Neural cell (in vitro differentiated cells): ENCODE data around the gene IGFL4. TPM values are rescaled to one million over a fixed set of nuclear protein-coding genes. Genes with fewer than 3 reads are reported as not detected.

Source experiments
- H2AFZ ChIP-seq: fragments of 200-600, 300-800 bp; sonication (generic), shearing (Covaris generic); 2 replicates; pipeline ENCODE4 v1.6.0; 2014; ENCODE audit warnings: low read depth, mild to moderate bottlenecking, antibody characterized with exemption, low read length, moderate library complexity
- H3F3A ChIP-seq: fragments of 200-600 bp; shearing (Covaris generic); 2 replicates; pipeline ENCODE4 v1.6.1; 2016; ENCODE audit warnings: mild to moderate bottlenecking, moderate library complexity, mixed read lengths, antibody characterized with exemption, low read length; ENCODE audit not compliant: insufficient read depth, poor library complexity, severe bottlenecking
- H3K27ac ChIP-seq: fragments of 200-600, 300-800 bp; sonication (generic), shearing (Covaris generic); 2 replicates; pipeline ENCODE4 v1.5.1; 2014; ENCODE audit warnings: mild to moderate bottlenecking, low read length, moderate library complexity
- H3K27me3 ChIP-seq: fragments of 300-800, 200-600 bp; sonication (generic), shearing (Covaris generic); 2 replicates; pipeline ENCODE4 v1.6.0; 2014; ENCODE audit warnings: mild to moderate bottlenecking, low read depth, low read length, moderate library complexity; ENCODE audit not compliant: insufficient read depth
- H3K36me3 ChIP-seq: fragments of 300-800, 200-600 bp; sonication (generic), shearing (Covaris generic); 2 replicates; pipeline ENCODE4 v1.5.1; 2014; ENCODE audit warnings: mild to moderate bottlenecking, antibody characterized with exemption, low read length, moderate library complexity; ENCODE audit not compliant: insufficient read depth
- H3K4me2 ChIP-seq: fragments of 300-800, 200-600 bp; sonication (generic), shearing (Covaris generic); 2 replicates; pipeline ENCODE4 v1.6.0; 2014; ENCODE audit warnings: mild to moderate bottlenecking, low read length
- H3K4me3 ChIP-seq: fragments of 300-800, 200-600 bp; sonication (generic), shearing (Covaris generic); 2 replicates; pipeline ENCODE4 v1.5.1; 2014; ENCODE audit warnings: mild to moderate bottlenecking, low read length, moderate library complexity
- H3K79me2 ChIP-seq: fragments of 200-600 bp; shearing (Covaris generic); replicated peaks from 2 replicates; pipeline ENCODE4 v1.6.0; 2014; ENCODE audit warnings: mild to moderate bottlenecking, low read length, moderate library complexity; ENCODE audit not compliant: insufficient read depth
- H3K9ac ChIP-seq: fragments of 300-800, 200-600 bp; sonication (generic), shearing (Covaris generic); 2 replicates; pipeline ENCODE4 v1.6.1; 2016; ENCODE audit warnings: mild to moderate bottlenecking, low read length, mixed read lengths
- H3K9me2 ChIP-seq: fragments of 200-600 bp; shearing (Covaris generic); 2 replicates; pipeline ENCODE4 v1.6.1; 2016; ENCODE audit warnings: mild to moderate bottlenecking, low read length, mixed read lengths; ENCODE audit not compliant: insufficient read depth
- H3K9me3 ChIP-seq: fragments of 200-600, 300-800 bp; sonication (generic), shearing (Covaris generic); 2 replicates; pipeline ENCODE4 v1.6.1; 2016; ENCODE audit warnings: mild to moderate bottlenecking, mixed run types, low read length, moderate library complexity, mixed read lengths
- H4K20me1 ChIP-seq: fragments of 200-600 bp; shearing (Covaris generic); 2 replicates; pipeline ENCODE4 v1.6.1; 2016; ENCODE audit warnings: mild to moderate bottlenecking, mixed run types; ENCODE audit not compliant: insufficient read depth
- CTCF ChIP-seq: fragments of 450-650 bp; IDR thresholded peaks from 2 replicates; pipeline ENCODE4 v1.5.1; 2014; ENCODE audit warnings: antibody characterized with exemption, mild to moderate bottlenecking, moderate library complexity; ENCODE audit not compliant: poor library complexity, severe bottlenecking
- EP300 ChIP-seq: fragments of 450-650 bp; conservative IDR thresholded peaks from 2 replicates; pipeline ENCODE4 v1.6.1; 2014; ENCODE audit warnings: antibody characterized with exemption, mild to moderate bottlenecking, moderate library complexity; ENCODE audit not compliant: poor library complexity, severe bottlenecking
- EZH2 ChIP-seq: fragments of 200-600, 300-800 bp; shearing (Covaris generic), sonication (generic); IDR thresholded peaks from 2 replicates; pipeline ENCODE4 v1.6.1; 2014; ENCODE audit warnings: antibody characterized with exemption, low read length, borderline replicate concordance, mild to moderate bottlenecking; ENCODE audit not compliant: insufficient read depth, poor library complexity, severe bottlenecking
- MXI1 ChIP-seq: fragments of 450-650 bp; conservative IDR thresholded peaks from 2 replicates; pipeline ENCODE4 v1.6.1; 2014; ENCODE audit warnings: antibody characterized with exemption, mild to moderate bottlenecking; ENCODE audit not compliant: poor library complexity, severe bottlenecking
- POLR2AphosphoS5 ChIP-seq: IDR thresholded peaks from 2 replicates; pipeline ENCODE4 v1.6.1; 2012
- RAD21 ChIP-seq: fragments of 450-650 bp; conservative IDR thresholded peaks from 2 replicates; pipeline ENCODE4 v1.6.1; 2014; ENCODE audit warnings: antibody characterized with exemption, mild to moderate bottlenecking, moderate library complexity
- REST ChIP-seq: IDR thresholded peaks from 2 replicates; pipeline ENCODE4 v1.6.1; 2012; ENCODE audit warnings: borderline replicate concordance
- SMC3 ChIP-seq: fragments of 450-650 bp; conservative IDR thresholded peaks from 2 replicates; pipeline ENCODE4 v1.6.1; 2014; ENCODE audit warnings: antibody characterized with exemption, mild to moderate bottlenecking, moderate library complexity; ENCODE audit not compliant: poor library complexity
- TAF1 ChIP-seq: IDR thresholded peaks from 2 replicates; pipeline ENCODE4 v1.6.1; 2012; ENCODE audit warnings: low read depth
- polyA plus RNA-seq: library from polyadenylated mRNA; depleted of rRNA; stranded (reverse); fragments of >200 nt; gene quantifications from 2 replicates; pipeline ENCODE4 v1.2.3, GENCODE V29; 2014

Gene IGFL4
- polyA plus RNA-seq, 1 donor from 2014 or later = 5.2 TPM

- H3K9me3 ChIP-seq = no peaks in the 10 kb centered on the region
- no peak overlapping the region for H3K4me3 ChIP-seq
- no peak overlapping the region for H3K4me2 ChIP-seq
- no peaks in the 10 kb centered on the region for H3F3A ChIP-seq
- no peaks in the 10 kb centered on the region for H3K9me2 ChIP-seq
- TF ChIP-seq CTCF (no peak), TAF1 (no peak), SMC3 (no peak), REST (no peak), MXI1 (no peak), RAD21 (no peak), EP300 (no peak), POLR2AphosphoS5 (no peak), EZH2 (no peak)
- H3K27ac ChIP-seq = no peak overlapping the region
- no peak overlapping the region for H3K9ac ChIP-seq
- H3K36me3 ChIP-seq = no peaks in the 10 kb centered on the region
- no peaks in the 10 kb centered on the region for H3K27me3 ChIP-seq
- no peak overlapping the region for H2AFZ ChIP-seq
- H3K79me2 ChIP-seq = no peaks in the 10 kb centered on the region
- H4K20me1 ChIP-seq = no peaks in the 10 kb centered on the region
These were observed 4.1 kb downstream of the IGFL4 start for GRCh38 chr19:46036744-46037128.

- Histone ChIP-seq H4K20me1 (no peaks in the 10 kb centered on the region), H3K79me2 (no peaks in the 10 kb centered on the region), H3K4me3 (no peak overlapping the region), H3K4me2 (no peak overlapping the region), H3F3A (no peaks in the 10 kb centered on the region), H3K9ac (no peak overlapping the region), H2AFZ (no peak overlapping the region), H3K9me2 (no peaks in the 10 kb centered on the region), H3K9me3 (no peaks in the 10 kb centered on the region), H3K27me3 (no peaks in the 10 kb centered on the region), H3K27ac (no peak overlapping the region), H3K36me3 (no peaks in the 10 kb centered on the region)
- no peak for TF ChIP-seq SMC3
- TF ChIP-seq RAD21 = no peak
- no peak for TF ChIP-seq EP300
- no peak for TF ChIP-seq MXI1
- no peak for TF ChIP-seq TAF1
- no peak for TF ChIP-seq EZH2
- no peak for TF ChIP-seq POLR2AphosphoS5
- TF ChIP-seq REST = no peak
- no peak for TF ChIP-seq CTCF
These were observed 4.6 kb downstream of the IGFL4 start for GRCh38 chr19:46035986-46036743.
